ENCODE measurements around the gene SELP. TPM values are rescaled to one million over a fixed set of nuclear protein-coding genes. Genes with fewer than 3 reads are reported as not detected.
A peak's percentile ranks its signal among the peaks of the same experiment; 100 is the strongest.

SELP gene
- total RNA-seq, 2 donors from 2014 or later: 1.6 to 2.9 TPM

- ATAC-seq (peak; percentile 84), DNase-seq (peak; percentile 56 to 78 (median 68))
- Histone ChIP-seq H3K4me1 (no peaks in the 10 kb centered on the region), H3K27me3 (no peaks in the 10 kb centered on the region), H3K36me3 (replicated peaks in 1 of 2; ENCODE audit: insufficient read depth in 1 of 2, low read depth in 2 of 2) (no peaks in the 10 kb centered on the region), H3K9me3 (no peaks in the 10 kb centered on the region), H3K27ac (no peak overlapping the region), H3K4me3 (no peak overlapping the region)
- TF ChIP-seq, protein P1, sequence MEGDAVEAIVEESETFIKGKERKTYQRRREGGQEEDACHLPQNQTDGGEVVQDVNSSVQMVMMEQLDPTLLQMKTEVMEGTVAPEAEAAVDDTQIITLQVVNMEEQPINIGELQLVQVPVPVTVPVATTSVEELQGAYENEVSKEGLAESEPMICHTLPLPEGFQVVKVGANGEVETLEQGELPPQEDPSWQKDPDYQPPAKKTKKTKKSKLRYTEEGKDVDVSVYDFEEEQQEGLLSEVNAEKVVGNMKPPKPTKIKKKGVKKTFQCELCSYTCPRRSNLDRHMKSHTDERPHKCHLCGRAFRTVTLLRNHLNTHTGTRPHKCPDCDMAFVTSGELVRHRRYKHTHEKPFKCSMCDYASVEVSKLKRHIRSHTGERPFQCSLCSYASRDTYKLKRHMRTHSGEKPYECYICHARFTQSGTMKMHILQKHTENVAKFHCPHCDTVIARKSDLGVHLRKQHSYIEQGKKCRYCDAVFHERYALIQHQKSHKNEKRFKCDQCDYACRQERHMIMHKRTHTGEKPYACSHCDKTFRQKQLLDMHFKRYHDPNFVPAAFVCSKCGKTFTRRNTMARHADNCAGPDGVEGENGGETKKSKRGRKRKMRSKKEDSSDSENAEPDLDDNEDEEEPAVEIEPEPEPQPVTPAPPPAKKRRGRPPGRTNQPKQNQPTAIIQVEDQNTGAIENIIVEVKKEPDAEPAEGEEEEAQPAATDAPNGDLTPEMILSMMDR (IDR thresholded peaks at IDR 0.05): peak; percentile 69 to 92 (median 85)
- TF ChIP-seq POLR2A (IDR thresholded peaks at IDR 0.05): no peak
- 43 to 48% methylated on average over 15 of the region's 15 CpGs for WGBS, 2 donors
- intact Hi-C loops (cut with DNase I): no loop called here
Observed at GRCh38 chr1:169546087-169546995, 83.6 kb downstream of the SELP start.

- H3K4me3 ChIP-seq: no peak overlapping the region
- WGBS, 2 donors: 38 to 49% methylated on average over 2 of the region's 2 CpGs
- H3K9me3 ChIP-seq: no peaks in the 10 kb centered on the region
- no peaks in the 10 kb centered on the region for H3K27me3 ChIP-seq
- no peak overlapping the region for H3K27ac ChIP-seq
- TF ChIP-seq POLR2A (IDR thresholded peaks at IDR 0.05): no peak
- TF ChIP-seq, protein P1 (IDR thresholded peaks at IDR 0.05): no peak
- DNase-seq (no peak), ATAC-seq (no peak)
- H3K4me1 ChIP-seq: no peaks in the 10 kb centered on the region
- H3K36me3 ChIP-seq (replicated peaks in 1 of 2; ENCODE audit: insufficient read depth in 1 of 2, low read depth in 2 of 2): no peaks in the 10 kb centered on the region
- intact Hi-C loops (cut with DNase I): no loop called here
Observed at GRCh38 chr1:169545472-169545871, 84.5 kb downstream of the SELP start.

DNA sequence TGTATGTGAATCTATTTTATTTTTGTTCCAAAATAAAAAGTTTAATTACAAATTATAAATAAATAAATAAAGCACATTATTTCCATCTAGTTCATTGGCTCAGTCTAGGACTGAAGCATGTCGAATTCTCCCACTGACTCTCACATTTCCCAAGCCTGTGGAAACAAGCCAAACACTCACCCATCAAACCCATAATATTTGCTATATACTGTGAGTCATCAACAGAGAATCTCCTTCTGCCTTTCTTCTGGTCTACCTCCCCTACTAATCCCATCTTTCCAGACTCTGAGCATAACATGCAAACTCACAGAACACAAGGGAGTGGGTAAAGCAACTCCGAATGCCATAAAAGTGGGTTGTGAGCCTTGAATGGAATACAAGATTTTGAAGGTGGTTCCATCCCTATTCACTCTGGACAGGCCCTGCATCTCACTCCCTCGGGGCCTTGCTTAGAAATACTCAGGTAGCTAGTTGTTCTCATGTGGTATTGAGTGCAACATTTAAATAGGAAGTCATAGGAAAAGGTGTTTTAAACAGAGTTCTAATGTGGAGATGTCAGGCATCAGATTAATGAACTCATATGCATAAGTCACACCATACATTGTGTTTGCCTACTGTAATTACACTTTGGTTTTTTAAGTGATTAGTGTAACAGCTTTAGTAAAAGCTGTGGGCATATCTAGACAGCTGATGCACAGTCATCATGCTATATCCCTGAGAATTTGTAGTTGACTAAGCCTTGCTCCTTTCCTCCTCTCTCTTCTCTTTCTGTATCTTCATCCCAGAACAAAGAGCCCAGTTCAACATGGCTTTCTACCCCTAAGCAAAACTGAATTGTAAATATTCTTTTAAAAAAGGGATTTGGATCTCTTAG, 90.7 kb downstream of the SELP start:
- H3K27ac ChIP-seq: no peak overlapping the region
- WGBS, 2 donors: 63 to 64% methylated on average over 3 of the region's 3 CpGs
- ATAC-seq (no peak), DNase-seq (no peak)
- no peak overlapping the region for H3K4me3 ChIP-seq
- H3K9me3 ChIP-seq: no peaks in the 10 kb centered on the region
- no peaks in the 10 kb centered on the region for H3K27me3 ChIP-seq
- intact Hi-C loops (cut with DNase I): no loop called here
- H3K36me3 ChIP-seq (replicated peaks in 1 of 2; ENCODE audit: insufficient read depth in 1 of 2, low read depth in 2 of 2): no peaks in the 10 kb centered on the region
- no peaks in the 10 kb centered on the region for H3K4me1 ChIP-seq
- TF ChIP-seq, protein P1 (IDR thresholded peaks at IDR 0.05): no peak
- TF ChIP-seq POLR2A (IDR thresholded peaks at IDR 0.05): no peak

Other genes with a start within 250 kb of the SELP start
- 1 to 10 TPM; 4.2 to 8.2 TPM for gene CCDC181, start 202.7 kb downstream of the SELP start, total RNA-seq
- gene SLC19A2, start 144.2 kb downstream of the SELP start, total RNA-seq: 10 to 100 TPM; 15.0 to 18.1 TPM
- gene F5, start 43.6 kb downstream of the SELP start, total RNA-seq: 1 to 10 TPM in 1 of 2 donors, under 1 TPM in 1; 0.33 to 4.2 TPM
- under 1 TPM in 1 of 2 donors, not detected in 1; 0.26 TPM for gene SELL, start 81.5 kb upstream of the SELP start, total RNA-seq
- 1 to 10 TPM in 1 of 2 donors, not detected in 1; 1.3 TPM for gene SELE, start 104.0 kb upstream of the SELP start, total RNA-seq
- 1 to 10 TPM; 2.6 to 6.0 TPM for gene METTL18, start 164.8 kb upstream of the SELP start, total RNA-seq